GM10266 (cell line): ENCODE results near the gene ALK.

Experiments used
- DNase-seq: peaks from one replicate; pipeline ENCODE4 v3.0.0; 2012; ENCODE audit errors: extremely low spot score
- TF ChIP-seq, protein P1 (sequence below): IDR thresholded peaks from 2 replicates; pipeline ENCODE4 v1.5.1; 2012; ENCODE audit warnings: mild to moderate bottlenecking, low read depth; ENCODE audit not compliant: control insufficient read depth, insufficient read depth; ENCODE audit errors: missing control alignments

Gene ALK

DNA sequence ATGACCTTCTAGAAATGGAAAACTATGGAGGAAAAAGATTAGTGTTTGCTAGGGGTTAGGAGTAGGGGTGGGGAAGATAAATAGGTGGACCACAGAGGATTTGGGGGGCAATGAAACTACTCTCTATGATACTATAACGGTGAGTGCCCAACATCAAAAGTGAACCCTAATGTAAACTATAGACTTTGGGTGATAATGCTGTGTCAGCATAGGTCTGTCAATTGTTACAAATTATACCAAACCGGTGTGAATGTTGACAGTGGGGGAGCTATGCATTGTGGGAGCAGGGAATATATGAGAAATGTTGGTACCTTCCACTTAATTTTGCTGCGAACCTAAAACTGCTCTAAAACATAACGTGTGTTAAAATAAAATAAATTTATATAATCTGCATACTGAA lies 180.3 kb downstream of the ALK start:
- TF ChIP-seq, protein P1, sequence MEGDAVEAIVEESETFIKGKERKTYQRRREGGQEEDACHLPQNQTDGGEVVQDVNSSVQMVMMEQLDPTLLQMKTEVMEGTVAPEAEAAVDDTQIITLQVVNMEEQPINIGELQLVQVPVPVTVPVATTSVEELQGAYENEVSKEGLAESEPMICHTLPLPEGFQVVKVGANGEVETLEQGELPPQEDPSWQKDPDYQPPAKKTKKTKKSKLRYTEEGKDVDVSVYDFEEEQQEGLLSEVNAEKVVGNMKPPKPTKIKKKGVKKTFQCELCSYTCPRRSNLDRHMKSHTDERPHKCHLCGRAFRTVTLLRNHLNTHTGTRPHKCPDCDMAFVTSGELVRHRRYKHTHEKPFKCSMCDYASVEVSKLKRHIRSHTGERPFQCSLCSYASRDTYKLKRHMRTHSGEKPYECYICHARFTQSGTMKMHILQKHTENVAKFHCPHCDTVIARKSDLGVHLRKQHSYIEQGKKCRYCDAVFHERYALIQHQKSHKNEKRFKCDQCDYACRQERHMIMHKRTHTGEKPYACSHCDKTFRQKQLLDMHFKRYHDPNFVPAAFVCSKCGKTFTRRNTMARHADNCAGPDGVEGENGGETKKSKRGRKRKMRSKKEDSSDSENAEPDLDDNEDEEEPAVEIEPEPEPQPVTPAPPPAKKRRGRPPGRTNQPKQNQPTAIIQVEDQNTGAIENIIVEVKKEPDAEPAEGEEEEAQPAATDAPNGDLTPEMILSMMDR, result no peak
- no peak for DNase-seq

DNA sequence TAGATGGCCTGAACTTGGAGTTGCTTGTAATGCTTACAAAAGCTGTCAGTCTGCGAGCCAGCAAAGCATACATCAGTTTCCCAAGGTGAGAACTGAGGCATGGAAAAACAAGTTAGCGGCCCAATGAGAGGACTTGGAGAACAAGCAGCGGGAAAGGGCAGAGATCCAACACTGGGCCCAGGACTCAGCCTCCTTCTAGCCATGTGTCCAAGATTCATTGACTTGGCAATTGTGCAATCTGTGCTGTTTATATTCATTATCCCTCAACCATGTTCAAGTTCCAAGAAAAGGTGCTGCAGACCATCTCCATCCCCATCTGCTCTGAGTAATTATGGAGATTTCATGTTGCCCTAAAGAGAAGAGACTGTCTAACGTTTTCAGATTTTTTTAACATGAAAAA lies 187.4 kb downstream of the ALK start:
- DNase-seq, result no peak
- TF ChIP-seq, protein P1, result no peak

DNA sequence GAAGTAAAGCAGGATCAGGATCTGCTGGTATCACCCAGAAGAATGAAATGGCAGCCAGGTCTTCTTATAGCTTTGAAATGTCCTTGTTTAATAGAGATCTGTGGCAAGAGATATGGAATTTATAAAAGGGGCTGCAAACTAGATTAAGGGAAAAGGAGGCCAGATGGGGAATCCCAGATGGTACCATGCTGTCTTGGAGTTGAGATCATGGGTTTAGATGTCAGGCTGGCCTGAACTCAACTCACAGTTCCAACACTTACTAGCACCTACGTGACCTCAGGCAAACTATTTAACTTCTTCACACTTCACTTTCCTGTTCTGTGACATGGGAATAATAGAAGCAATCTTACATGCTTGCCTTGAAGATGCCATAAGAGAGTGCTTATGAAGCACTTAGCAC lies 188.2 kb downstream of the ALK start:
- DNase-seq, result no peak
- TF ChIP-seq, protein P1, result no peak

DNA sequence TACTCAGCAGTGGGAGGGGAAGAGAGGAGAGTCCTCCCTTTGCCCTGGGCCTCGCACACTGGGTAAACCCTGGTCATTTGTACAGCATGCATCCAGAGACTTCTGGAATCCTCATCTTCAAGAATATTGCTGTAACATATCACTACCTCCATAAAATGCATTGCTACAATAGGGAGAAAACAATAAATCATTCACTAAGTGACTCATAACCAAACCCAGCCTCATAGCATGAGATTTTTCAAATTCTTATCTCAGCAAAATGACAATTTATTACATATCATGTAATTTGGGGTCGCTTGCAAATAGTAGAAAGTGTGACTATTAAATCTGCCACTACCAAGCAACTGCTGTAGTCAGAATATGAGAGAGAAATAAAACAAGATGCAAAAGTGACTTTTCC lies 189.4 kb downstream of the ALK start:
- no peak for DNase-seq
- TF ChIP-seq, protein P1, result no peak

DNA sequence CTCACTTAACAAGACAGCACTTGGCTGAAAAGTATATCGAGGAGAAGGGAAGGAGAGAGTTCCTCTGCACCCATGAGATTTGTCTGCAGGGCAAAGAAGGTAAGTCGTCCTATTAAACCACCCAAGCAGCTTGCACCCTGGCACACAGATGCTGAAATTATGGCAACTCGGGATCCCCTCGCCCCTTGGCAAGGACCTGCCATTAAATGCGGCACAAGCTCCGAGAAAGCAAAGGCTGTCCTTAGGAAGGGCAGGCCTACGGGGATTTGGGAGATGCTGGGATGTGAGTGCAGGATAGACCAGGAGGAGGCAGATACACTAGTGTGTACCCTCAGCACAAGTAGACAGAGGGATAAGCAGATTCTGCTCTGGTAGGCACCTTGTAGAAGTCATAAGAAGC lies 191.5 kb downstream of the ALK start:
- TF ChIP-seq, protein P1, result no peak
- DNase-seq, result no peak

DNA sequence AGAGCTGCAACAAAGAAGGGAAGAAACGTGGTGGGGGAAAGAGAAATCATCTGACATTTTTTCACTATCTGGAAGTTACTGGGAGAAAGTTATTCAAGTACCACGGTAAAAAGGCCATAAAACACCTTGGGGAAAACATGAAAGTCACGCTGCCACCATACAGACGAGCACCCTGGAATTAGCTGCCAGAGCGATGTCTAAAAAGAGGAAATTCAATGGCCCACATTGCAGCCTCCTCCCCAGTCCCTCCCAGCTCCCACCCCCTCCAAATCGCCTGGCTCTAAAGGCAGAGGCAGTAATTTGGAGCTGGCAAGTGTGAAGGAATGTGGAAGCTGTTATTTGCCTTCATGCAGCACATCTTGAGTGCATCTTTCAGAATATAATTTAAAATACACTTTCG lies 192.0 kb downstream of the ALK start:
- TF ChIP-seq, protein P1, result no peak
- no peak for DNase-seq

DNA sequence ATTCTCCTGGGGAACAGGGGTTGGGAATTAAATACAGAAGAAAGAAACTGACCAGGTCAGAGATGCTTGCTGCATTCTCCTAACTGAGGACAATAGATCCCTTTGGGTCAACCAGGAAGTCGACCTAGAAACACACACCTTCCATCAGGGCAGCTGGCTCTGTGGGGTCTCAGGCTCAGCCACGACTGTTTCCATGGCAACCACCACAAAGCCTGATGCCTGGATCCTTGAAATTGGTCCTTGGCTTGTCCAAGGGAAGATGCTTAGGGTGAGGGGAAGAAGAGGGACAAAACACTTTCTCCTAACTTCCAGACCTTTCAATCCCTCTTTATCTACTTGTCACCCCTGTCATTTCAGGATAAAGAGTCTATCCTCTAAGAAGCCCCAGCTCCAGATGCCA lies 194.4 kb downstream of the ALK start:
- no peak for DNase-seq
- TF ChIP-seq, protein P1, result no peak
